Measurements from ENCODE around the gene STRBP.
"Not testable (repeated sequence)": the region's sequence is repeated elsewhere in the genome, so short reads cannot be mapped to it uniquely, and the experiment has no call there.

The STRBP gene

DNA sequence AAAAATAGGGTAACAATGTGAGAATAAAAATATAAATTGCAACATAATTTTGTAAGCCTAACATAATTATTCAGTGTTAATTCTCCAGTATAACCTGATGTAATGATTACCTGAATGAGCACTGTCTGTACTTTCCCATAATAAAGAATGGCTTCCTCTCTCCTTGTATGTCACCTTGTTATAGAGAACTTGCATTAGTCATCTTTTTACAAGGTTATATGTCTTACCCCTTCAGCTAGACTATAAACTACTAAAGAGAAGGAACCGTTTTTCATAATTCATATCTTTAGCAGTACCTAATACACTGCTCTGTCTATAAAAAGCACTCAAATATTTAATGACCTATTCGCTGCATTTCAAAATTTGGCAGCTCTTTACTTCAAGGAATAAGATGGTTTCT lies 19.8 kb downstream of the STRBP start:
- no peak for DNase-seq (ENCODE audit: low read depth)

DNA sequence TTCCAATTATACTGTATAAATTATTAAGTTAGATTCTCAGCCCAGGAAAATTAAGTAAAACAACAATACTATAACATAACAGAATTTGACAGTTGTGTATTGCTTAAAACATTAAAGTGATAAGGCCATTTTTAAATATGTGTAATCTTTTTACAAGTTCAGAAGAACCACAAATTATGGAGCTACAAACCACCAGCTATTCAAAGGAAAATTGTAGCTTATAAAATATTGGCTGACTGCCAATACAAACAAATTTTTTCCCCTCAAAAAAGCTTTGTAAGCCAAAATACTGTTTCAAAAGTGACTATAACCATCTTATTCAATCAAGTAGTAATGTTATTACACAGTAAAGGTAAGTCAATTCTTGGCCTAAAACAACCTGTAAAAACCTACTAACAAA lies 21.9 kb downstream of the STRBP start:
- no peak for DNase-seq (ENCODE audit: low read depth)

DNA sequence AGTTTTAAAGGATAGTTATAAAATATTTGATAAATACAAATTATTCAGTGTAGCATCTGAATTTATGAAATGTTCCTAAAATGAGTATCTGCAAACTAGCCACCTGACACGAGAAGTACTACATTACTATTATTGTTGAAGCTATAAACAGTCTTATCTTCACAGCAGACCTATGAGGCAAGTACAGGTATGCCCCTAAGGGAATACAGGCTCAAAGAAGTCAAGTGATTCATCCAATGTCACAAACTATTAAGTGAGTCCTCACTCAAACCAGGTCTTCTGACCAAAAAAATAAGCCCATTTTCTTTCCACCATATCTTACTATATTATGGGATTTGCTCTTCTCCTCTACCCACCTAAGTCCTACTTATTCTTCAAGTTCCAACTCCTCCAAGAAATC lies 28.7 kb downstream of the STRBP start:
- DNase-seq (ENCODE audit: low read depth): no peak

DNA sequence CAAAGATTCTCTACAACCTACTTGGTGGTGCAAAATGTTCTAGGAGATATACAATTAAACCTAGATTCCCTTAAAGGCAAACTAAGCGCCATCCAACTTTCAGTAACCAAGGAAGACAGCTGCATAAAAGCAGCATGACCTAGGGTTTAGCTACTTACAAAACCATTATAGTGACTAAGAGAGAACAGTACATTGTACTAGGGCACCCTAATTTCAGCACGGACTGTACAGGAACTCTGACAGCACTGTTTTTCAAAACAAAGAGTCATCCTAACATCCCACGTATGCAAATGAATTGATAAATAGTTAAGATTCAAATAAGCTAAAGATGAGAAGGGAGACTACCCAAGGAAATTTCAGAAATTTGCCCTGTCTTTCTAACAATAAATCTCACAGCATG lies 30.0 kb downstream of the STRBP start:
- no peak for DNase-seq (ENCODE audit: low read depth)

DNA sequence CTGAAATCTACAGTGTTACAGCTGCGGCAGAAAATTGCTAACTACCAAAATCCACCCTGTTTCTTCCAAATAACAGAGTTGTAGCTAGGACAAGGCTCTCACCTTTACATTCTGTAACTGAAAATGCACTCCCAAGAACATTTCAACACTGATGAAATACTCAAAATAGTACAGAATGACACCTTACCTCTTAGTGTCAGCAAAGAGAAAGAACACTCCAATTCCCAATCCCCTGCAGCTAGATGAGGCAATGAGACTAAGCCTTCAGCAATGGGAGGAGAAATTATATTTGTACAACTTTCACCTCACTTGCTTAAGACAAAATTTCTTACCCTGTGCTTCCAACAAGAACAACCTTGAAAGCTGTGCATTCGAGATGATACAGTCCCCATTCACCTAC lies 31.2 kb downstream of the STRBP start:
- no peak for DNase-seq (ENCODE audit: low read depth)

DNA sequence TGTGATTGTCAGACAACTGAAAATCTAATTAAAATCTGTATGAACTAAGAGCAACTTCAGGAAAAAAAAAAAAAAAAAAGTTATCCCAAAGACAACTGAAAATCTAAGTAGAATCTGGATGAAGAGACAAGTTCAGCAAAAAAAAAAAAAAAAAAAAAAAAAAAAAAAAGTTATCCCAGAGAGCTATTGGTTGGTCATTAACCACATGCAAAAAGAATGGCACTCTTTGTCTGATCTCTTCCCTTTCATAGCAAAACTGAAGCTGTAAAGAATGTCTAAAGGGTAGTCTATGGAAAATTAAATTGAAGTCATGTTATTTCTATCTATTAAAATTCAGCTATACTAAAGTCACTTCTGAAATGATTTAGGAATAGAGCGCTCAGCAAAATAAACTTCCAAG lies 32.9 kb downstream of the STRBP start:
- no peak for DNase-seq (ENCODE audit: low read depth)

DNA sequence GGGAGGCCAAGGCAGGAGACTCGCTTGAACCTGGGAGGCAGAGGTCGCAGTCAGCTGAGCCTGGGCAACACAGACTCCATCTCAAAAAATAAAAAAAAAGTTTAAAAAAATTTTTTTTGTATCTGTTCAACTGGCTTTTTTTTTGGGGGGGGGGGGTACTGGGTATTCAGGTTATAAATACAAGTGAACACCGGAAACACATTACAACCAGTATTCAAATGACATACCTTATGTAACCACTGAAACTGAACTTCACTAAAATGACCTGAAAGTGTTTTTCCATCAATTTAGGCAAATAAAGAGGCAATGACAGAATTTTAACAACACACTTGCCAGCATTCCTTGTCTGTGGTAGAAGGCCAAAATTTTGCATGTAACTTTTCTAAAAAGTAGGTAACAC lies 33.5 kb downstream of the STRBP start:
- no peak for DNase-seq (ENCODE audit: low read depth)

DNA sequence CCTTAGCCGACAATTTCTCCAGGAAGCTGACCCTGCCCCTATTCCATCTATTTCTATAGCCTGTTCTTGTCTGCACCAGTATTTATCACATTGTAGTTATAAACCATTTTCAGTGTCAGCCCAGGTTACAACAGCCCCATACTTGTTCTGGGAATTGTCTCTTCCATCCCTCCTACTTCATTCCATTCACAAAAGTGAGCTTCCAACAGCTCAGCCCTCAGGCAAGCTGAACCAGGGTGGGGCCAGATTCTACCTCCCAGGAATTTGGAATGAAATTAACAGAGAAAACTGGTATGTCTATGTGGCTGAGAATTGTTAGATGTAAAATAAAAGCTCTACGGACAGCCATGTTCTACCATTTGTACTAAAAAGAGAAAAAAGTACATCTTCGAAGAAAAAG lies 36.1 kb downstream of the STRBP start:
- no peak for DNase-seq (ENCODE audit: low read depth)

DNA sequence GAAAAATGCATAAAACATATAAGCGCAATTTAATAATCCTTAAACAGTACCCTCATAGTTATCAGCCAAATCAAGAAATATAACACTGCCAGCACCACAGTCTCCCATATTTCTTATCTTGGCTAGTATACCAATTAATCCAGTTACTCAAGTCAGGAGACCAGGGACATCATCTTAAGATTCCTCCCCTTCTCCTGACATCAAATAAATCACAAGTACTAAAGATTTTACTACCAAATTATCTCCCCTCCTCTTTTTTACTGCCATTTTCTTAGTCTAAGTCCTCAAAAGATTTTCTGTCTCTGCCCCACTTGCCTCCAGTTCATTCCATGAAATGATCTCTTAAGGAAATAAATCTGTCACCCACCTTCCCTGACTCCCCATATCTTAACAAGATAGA lies 37.0 kb downstream of the STRBP start:
- no peak for DNase-seq (ENCODE audit: low read depth)

DNA sequence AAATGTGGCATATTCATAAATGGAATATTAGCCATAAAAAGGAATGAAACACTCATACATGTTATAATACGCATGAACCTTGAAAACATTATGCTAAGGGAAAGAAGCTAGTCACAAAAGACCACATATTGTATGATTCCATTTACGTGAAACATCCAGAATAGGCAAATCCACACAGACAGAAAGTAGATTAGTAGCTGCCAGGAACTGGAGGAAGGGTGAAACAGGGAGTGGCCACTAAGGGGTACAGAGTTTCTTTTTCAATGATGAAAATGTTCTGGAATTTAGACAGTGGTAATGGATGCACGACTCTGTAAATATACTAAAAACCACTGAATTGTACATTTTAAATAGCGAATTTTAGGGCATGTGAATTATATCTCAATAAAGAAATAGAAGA lies 39.4 kb downstream of the STRBP start:
- DNase-seq (ENCODE audit: low read depth): no peak

DNA sequence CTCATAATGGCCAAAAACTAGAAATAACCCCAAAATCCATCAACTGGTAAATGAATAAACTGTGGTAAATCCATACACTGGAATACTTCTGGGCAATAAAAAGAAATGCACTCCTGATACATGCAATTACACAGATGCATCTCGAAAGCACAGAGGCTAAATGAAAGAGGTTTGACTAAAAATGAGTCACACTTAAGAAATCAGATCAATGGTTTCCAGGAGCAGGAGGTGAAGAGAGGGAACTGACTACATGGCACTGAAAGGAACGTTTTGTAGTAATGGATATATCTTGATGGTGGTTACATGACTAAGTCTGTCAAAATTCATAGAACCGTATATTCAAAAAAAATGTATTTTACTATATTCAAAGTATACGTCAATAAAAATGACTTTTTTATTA lies 42.4 kb downstream of the STRBP start:
- no peak for DNase-seq (ENCODE audit: low read depth)

DNA sequence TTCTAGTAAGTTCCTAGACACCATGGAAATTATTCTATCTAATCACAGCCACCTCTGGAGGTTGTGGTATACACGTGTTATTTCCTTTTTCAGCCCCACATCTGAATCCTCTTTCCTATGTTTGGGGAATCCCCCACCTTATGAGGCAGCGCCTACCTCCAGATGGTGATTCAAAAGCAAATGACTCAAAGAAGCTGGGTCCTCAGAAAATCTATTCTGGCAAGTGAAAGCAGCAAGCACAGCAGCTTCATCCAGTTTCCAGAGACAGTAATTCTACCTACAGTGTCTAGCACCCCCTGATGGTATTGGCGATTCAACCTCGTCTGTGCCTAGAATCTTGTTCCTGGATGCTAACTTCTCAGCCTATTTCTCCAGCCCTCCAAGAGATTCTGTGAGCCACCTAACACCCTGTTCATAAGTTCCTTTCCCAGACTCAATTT lies 43.0 kb downstream of the STRBP start:
- peak; percentile 20 for DNase-seq (ENCODE audit: low read depth)

DNA sequence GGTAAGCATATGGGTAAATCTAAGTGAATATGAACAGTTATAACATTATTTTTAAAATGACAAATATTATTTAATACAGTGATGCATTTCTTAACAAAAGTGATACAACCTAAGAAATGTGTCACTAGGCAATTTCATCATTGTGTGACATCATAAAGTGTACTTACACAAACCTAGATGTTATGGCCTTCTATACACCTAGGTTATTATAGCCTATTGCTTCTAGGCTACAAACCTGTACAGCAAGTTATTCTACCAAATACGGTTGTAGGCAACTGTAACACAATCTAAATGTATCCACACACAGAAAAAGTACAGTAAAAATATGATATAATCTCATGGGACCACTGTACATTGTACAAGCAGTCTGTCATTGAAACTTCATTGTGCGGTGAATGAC lies 48.3 kb downstream of the STRBP start:
- no peak for DNase-seq (ENCODE audit: low read depth)

DNA sequence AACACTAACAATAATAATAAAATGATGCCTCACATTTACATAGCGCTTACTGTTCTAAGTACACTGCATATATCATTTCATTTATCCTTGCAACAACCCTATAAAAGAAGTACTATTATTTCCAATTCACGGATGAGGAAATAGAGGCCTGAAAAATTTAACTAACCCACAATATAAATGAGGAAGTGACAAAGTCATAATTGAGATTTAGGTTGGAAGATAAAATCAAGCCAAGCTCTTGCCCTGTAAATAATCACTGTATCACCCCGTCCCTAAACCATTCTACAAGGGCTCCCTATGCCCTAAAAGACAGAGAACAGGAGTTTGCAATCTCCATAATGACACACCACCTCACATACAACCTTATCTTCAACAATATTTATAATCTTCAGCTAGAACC lies 49.6 kb downstream of the STRBP start:
- no peak for DNase-seq (ENCODE audit: low read depth)

DNA sequence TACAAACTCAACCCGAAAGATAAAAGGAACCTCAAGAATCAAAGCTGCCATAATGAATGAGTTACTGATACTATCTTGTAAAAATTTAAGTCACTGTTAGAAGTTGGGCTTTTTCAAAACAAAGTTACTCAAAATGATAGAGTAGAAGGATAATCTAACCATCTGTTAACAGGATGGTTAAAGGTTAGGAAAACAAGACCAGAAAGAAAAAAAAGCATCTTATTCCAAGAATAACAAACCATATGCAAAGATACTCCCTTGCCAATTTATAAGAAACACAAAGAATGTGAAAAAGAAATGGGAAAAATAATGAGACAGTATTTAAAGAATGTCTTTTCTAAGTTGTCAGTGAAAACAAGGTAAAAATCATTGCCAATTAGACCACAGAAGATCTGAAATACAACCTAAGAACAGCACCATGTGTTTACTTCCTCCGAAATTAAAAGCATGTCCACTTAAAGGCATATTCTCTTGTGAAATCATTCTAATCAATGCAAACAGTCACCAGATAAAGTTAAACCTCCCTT lies 51.2 kb downstream of the STRBP start:
- DNase-seq (ENCODE audit: low read depth): no peak

DNA sequence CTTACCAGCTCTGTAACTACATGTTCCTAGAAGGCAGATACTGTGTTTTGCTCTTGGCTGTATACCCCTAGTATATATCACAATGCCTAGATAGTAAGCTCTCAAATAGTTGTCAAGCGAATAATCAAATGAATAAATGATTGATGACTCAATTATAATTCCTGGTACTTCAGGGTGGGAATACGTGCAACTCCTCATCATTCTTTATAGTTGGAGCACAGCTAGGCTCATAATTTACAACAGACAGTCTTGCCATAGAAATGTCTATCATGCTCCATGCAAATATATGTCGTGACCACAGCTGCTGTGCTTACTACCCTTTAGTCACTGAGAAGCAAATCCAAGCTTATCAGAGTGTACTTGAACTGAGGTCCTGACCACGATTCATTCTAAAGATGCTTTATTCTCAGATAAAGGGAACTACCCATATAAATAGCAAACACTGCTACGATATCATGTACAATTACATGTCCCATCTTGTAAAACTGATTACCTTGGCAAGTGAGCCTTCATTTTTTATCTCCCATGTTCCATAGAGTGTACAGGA lies 52.1 kb downstream of the STRBP start:
- no peak for DNase-seq (ENCODE audit: low read depth)

DNA sequence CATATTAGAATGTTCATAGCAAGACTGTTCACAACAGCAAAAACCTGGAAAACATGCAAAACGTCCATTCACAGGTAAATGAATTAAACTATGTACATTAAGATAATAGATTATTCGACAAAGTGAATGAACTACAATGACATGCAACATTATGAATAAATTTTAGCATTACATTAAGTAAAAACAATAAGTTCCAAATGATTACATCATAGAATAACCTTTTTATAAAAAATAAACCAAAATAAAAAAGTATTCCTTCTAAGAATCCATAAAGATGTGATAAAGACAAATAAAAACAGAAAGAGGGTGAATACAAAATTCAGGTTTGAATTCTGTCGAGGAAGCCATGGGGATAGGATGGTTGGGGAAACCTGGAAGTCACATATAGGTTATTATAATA lies 57.3 kb downstream of the STRBP start:
- DNase-seq (ENCODE audit: low read depth): no peak

DNA sequence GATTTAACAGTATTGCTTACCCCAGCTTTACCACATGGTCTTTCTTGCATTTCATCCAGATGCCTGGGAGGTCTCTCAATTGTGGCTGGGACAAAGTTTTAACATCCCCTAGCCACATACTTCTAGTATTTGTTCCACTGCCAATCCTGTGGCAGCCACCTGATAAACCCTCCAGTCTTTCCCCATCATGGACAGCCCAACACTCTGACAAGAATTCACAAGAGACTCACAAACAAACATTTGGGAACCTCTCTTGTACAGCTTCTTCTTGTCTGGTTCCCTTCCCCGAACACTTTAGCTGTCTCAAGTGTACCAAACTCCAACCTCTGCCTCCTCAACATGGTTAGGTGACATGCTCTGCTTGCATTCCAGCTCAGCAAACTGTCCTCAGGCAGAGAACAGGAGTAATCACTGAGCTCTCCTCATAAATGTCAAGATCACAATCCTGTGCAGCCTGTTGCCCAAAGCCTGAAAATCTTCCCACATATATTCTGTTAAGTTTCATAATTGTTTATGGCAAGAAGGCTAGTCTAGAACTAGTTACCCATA lies 59.7 kb downstream of the STRBP start:
- DNase-seq (ENCODE audit: low read depth): no peak

DNA sequence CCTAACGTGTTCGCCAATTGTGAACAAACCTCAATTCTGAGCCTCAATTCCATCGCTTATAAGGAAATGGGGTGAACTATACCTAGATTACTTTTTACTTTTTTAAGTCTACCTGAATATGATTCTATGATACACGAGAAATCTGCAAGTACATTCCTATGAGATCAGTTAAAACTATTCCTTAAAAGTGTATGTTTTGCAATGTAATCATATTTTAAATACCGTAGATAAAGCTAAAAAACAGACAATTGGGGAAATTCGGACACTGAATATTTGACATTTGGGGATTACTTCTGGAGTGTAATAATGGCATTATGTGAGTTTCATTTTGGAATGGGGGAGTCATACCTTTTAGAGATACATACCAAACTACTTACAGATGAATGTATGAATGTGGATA lies 62.3 kb downstream of the STRBP start:
- DNase-seq (ENCODE audit: low read depth): no peak

DNA sequence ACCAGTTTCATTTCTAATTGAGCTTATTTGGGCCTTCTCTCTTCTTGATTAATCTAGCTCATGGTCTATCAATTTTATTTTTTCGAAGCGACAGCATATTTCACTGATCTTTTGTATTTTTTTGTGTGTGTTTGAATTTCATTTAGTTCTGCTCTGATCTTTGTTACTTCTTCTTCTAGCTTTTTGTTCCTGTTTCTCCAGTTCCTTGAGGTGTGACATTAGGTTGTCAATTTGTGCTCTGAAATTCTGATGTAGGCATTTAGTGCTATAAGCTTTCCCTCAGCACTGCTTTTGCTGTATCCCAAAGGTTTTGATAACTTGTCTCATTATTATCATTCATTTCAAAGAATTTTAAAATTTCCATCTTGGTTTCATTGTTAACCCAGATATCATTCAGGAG lies 67.3 kb downstream of the STRBP start:
- DNase-seq (ENCODE audit: low read depth): no peak

DNA sequence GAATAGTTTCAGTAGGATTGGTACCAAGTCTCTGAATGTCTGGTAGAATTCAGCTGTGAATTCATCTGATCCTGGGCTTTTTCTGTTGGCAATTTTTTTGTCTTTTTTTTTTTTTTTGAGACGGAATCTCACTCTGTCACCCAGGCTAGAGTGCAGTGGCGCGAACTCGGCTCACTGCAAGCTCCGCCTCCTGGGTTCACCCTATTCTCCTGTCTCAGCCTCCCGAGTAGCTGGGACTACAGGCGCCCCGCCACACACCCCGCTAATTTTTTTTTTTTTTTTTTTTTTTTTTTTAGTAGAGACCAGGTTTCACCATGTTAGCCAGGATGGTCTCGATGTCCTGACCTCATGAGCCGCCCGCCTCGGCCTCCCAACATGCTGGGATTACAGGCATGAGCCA lies 67.9 kb downstream of the STRBP start:
- DNase-seq (ENCODE audit: low read depth): not testable (repeated sequence)

DNA sequence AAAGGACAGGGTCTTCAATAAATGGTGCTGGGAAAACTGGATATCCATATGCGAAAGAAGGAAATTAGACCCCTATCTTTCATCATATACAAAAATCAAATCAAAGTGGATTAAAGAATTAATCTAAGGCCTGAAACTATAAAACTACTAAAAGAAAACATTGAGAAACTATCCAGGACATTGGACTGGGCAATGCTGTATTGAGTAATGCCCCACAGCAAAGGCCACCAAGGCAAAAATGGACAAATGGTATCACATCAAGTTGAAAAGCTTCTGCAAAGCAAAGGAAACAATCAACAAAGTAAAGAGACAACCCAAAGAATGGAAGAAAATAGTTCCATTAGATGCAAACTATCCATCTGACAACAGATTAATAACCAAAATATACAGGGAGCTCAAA lies 72.3 kb downstream of the STRBP start:
- DNase-seq (ENCODE audit: low read depth): no peak

DNA sequence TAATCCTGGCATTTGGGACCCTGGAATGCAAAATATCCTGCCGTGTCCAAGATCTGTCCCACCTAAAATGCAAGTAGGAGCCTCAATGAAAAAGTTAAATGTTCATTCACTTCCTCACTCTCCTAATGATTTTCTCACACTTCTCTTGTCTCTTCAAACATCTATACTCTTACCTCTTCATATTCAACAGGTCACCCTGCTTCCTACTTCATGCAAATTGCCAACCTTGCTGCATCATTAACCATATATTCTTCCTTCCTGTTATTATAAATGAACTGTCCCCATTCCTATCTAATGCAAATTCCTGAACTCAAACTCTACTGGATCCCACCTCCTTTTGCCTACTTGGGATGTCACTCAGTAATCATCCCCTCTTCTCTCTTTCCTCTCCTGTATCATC lies 74.4 kb downstream of the STRBP start:
- DNase-seq (ENCODE audit: low read depth): no peak

DNA sequence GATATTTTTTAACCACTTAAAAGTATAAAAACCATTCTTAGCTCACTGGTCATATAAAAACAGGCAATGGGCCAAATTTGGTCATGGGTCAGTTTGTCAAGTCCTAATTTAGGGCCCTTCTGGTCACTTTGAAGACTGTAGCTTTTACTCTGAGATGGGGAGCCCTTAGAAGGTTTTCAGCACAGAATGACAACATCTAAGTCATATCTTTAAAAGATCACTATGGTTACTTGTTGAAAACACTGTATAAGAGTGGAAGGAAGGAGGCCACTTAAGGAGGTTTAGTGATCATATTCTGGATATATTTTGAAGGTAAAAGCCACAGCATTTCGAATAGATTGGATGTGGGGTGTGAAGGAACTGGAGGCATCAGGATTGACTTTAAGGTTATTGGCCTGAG lies 76.7 kb downstream of the STRBP start:
- no peak for DNase-seq (ENCODE audit: low read depth)

DNA sequence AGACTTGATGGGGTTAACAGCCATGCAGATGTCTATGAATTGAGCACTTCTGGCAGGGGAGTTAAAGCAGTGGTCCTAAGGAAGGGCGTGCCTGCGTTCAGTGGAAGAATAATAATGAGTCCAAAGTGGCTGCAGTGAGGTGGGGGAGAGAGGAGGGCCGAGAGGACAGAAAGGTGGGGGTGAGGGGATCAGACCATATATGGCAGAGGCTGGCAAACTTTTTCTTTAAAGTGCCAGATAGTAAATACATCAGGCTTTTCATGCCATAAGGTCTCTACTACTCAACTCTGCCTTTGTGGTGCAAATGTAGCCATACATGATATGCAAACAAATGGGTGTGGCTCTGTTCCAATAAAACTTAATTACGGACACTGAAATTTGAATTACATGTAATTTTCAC lies 77.1 kb downstream of the STRBP start:
- DNase-seq (ENCODE audit: low read depth): no peak

All from activated T-helper 1 cell treated with Interleukin-2 at 50 U/mL for 16 hours (primary cell).